WI38 (cell line): Measurements from ENCODE around the gene MT1F.
"Not testable (repeated sequence)": the region's sequence is repeated elsewhere in the genome, so short reads cannot be mapped to it uniquely, and the experiment has no call there.

Source experiments
- H3K4me3 ChIP-seq: 2 replicates; pipeline ENCODE4 v1.5.1; 2011; ENCODE audit warnings: low read depth, mild to moderate bottlenecking, control low read depth, low read length
- CTCF ChIP-seq: IDR thresholded peaks from 2 replicates; pipeline ENCODE4 v1.5.1; 2012; ENCODE audit warnings: low read depth, mild to moderate bottlenecking, control low read depth, low read length

Gene MT1F

GRCh38 chr16:56620339-56620897, 37.3 kb upstream of the MT1F start:
- TF ChIP-seq CTCF = no peak
- no peak overlapping the region for H3K4me3 ChIP-seq

GRCh38 chr16:56621665-56622445, 35.9 kb upstream of the MT1F start:
- H3K4me3 ChIP-seq = not testable (repeated sequence)

GRCh38 chr16:56623184-56623583, 34.6 kb upstream of the MT1F start:
- not testable (repeated sequence) for H3K4me3 ChIP-seq

GRCh38 chr16:56623637-56624036, 34.1 kb upstream of the MT1F start:
- no peak overlapping the region for H3K4me3 ChIP-seq
- TF ChIP-seq CTCF = no peak

GRCh38 chr16:56625140-56625942, 32.4 kb upstream of the MT1F start, which contains the start of gene MT1E:
Gene MT1E (plus strand): TSS chr16:56625781. CDS start chr16:56625852, 71 bp downstream.
- TF ChIP-seq CTCF = no peak
- peak within 1 kb of the TSS; percentile 57 for H3K4me3 ChIP-seq

GRCh38 chr16:56625943-56626654, 31.7 kb upstream of the MT1F start:
- peak overlapping the region; percentile 57 for H3K4me3 ChIP-seq
- TF ChIP-seq CTCF = no peak

GRCh38 chr16:56626685-56627084, 31.1 kb upstream of the MT1F start:
- no peak for TF ChIP-seq CTCF
- H3K4me3 ChIP-seq = peak overlapping the region; percentile 57
